SK-N-SH (cell line): ENCODE data around the gene IL22RA1.

Experiments used
- RAD21 ChIP-seq: IDR thresholded peaks from 2 replicates; pipeline ENCODE4 v1.6.1; 2012; ENCODE audit warnings: mild to moderate bottlenecking, low read length
- TF ChIP-seq, protein P1 (sequence below): fragments of 150-350 bp; IDR thresholded peaks from 2 replicates; pipeline ENCODE4 v1.6.1; 2017; ENCODE audit warnings: antibody characterized with exemption, low read length, low read depth, borderline replicate concordance
- TF ChIP-seq, protein P2 (sequence below): fragments of 200-600 bp; sonication (generic); IDR thresholded peaks from 2 replicates; pipeline ENCODE4 v1.6.1; 2017; ENCODE audit warnings: antibody characterized with exemption, mild to moderate bottlenecking, moderate library complexity
- TF ChIP-seq, protein P3 (sequence below): IDR thresholded peaks from 2 replicates; pipeline ENCODE4 v1.4.0; 2012; ENCODE audit warnings: low read depth

DNA sequence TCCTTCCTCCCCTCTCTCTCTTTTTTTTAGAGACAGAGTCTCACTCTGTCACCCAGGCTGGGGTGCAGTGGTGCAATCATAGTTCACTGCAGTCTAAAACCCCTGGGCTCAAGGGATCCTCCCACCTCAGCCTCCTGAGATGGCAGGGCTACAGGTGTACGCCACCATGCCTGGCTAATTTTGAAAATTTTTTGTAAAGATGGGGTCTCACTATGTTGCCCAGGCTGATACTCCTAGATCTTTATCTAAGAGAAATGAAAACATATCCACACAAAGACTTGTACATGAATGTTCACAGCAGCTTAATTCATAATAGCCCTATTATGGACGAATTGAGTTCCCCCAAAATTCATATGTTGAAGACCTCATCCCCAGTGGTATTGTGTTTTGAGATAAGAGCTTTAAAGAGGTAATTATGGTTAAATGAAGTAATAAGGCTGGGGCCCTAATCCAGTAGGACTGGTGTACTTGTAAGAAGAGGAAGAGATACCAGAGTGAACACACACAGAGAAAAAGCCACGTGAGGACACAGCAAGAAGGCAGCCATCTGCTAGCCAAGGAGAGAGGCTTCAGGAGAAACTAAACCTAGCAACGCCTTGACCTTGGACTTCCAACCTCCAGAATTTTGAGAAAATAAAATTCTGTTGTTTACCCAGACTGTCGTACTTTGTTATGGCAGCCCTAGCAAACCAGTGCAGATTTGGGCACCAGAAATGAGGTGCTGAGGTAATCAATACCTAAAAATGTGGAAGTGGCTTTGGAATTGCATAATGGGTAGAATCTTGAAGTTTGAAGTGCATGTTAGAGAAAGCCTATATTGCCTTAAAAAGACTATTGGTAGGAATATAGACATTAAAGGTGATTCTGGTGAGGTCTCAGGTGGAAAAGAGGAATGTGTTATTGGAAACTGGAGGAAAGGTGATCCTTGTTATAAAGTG, 31.0 kb upstream of the IL22RA1 start:
- TF ChIP-seq, protein P1, sequence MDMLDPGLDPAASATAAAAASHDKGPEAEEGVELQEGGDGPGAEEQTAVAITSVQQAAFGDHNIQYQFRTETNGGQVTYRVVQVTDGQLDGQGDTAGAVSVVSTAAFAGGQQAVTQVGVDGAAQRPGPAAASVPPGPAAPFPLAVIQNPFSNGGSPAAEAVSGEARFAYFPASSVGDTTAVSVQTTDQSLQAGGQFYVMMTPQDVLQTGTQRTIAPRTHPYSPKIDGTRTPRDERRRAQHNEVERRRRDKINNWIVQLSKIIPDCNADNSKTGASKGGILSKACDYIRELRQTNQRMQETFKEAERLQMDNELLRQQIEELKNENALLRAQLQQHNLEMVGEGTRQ: no peak
- no peak for TF ChIP-seq RAD21
- TF ChIP-seq, protein P2, sequence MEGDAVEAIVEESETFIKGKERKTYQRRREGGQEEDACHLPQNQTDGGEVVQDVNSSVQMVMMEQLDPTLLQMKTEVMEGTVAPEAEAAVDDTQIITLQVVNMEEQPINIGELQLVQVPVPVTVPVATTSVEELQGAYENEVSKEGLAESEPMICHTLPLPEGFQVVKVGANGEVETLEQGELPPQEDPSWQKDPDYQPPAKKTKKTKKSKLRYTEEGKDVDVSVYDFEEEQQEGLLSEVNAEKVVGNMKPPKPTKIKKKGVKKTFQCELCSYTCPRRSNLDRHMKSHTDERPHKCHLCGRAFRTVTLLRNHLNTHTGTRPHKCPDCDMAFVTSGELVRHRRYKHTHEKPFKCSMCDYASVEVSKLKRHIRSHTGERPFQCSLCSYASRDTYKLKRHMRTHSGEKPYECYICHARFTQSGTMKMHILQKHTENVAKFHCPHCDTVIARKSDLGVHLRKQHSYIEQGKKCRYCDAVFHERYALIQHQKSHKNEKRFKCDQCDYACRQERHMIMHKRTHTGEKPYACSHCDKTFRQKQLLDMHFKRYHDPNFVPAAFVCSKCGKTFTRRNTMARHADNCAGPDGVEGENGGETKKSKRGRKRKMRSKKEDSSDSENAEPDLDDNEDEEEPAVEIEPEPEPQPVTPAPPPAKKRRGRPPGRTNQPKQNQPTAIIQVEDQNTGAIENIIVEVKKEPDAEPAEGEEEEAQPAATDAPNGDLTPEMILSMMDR: no peak
- TF ChIP-seq, protein P3, sequence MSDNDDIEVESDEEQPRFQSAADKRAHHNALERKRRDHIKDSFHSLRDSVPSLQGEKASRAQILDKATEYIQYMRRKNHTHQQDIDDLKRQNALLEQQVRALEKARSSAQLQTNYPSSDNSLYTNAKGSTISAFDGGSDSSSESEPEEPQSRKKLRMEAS: no peak
